ENCODE results near the gene ASCC2.
A peak's percentile ranks its signal among the peaks of the same experiment; 100 is the strongest.

The ASCC2 gene

DNA sequence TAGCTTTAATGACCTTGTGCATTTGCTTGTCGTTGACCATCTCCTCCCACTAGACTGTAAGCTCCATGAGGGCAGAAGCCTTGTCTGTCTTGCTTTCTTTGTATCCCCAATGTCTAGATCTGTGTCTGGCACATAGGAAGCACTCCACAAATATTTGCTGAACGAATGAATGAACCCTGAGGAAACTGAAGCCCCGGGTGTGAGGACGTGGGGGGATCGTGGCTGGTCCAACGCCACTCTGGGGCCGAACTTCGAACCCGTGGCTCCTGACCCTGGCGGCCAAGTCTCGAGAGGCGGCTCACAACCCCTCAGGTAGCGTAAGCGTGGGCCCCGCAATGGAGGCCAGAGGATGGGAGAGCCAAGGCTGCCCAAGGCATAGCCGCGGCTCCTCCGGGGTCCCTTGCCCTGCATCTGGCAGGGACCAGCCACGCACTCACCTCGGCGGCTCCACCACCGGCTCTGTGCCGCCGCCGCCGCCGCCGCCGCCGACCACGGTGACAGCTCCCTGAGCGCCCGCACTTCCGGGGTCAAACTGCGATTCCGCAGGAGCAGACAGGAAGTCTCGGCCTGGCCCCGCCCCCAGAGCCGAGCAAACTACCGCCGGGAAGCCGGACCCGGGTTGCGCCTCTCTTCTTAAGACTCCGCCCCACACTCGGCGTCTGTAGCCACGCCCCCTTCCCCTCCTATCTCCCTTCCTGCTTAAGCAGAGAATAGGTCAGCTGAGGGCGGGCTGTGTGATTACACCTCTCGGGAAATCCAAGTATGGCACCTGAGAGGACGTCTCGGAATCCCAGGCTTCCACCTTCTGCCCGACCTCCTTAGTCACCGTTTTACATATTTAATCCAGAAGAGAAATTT is at the start of gene ASCC2:
Gene ASCC2, minus strand, starts transcription at position 534 of the 858 bp plus-strand sequence. CDS start 5,949 bp downstream, outside the sequence.
- Histone ChIP-seq H2AFZ (ENCODE audit: low read depth, low read length) (peak within 1 kb of the TSS; percentile 94), H3K4me1 (ENCODE audit: insufficient read depth, low read length) (peaks cover 10% of the 10 kb centered on the region), H3K27me3 (ENCODE audit: insufficient read depth, low read length) (no peaks in the 10 kb centered on the region), H3K9me3 (ENCODE audit: low read length) (no peaks in the 10 kb centered on the region), H3K4me3 (ENCODE audit: low read length) (peak within 1 kb of the TSS; percentile 92), H3K36me3 (ENCODE audit: insufficient read depth, low read length) (peaks cover 19% of the 10 kb centered on the region)

DNA sequence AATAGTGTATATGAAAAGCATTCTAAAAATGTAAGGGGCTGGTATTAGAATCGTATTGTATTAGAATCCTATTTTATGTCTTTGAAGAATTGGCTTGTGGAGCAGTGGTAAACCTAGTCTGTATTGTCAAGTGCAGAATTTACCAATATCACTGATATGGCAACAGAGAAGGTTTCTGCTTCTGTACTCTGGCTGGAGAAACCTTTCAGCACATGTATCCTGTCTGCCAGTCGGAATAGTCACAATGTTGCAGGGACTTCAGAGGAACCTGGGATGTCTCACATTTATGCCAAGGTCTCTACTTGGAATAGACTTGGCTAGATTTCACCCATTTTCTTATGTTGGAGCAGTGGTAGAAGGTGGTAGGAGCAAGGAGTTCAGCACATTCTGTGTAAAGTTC is 49.3 kb upstream of the ASCC2 start:
- H3K27me3 ChIP-seq (ENCODE audit: insufficient read depth, low read length), result no peaks in the 10 kb centered on the region
- no peaks in the 10 kb centered on the region for H3K36me3 ChIP-seq (ENCODE audit: insufficient read depth, low read length)
- H2AFZ ChIP-seq (ENCODE audit: low read depth, low read length), result no peak overlapping the region
- no peaks in the 10 kb centered on the region for H3K9me3 ChIP-seq (ENCODE audit: low read length)
- no peak overlapping the region for H3K4me3 ChIP-seq (ENCODE audit: low read length)
- H3K4me1 ChIP-seq (ENCODE audit: insufficient read depth, low read length), result peaks cover 8% of the 10 kb centered on the region

DNA sequence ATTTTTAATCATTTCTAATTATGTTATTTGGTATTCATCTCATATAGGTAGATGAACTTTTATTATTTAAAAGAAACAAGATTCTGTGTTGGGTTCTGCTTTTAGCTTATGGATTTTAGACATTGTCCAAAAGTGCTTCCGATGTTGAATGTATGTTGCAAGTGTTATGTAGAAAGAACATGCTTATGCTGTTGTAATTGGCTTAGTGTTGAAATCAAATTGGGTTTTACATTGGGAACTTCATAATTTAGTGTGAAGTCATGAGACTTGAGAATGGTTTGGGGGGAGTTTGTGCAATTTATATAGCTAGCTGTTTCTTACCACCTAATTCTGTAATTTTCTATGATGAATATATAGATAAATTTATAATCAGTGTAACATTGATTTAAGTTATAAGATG is 48.5 kb upstream of the ASCC2 start:
- Histone ChIP-seq H3K4me3 (ENCODE audit: low read length) (no peak overlapping the region), H3K36me3 (ENCODE audit: insufficient read depth, low read length) (no peaks in the 10 kb centered on the region), H3K27me3 (ENCODE audit: insufficient read depth, low read length) (no peaks in the 10 kb centered on the region), H3K9me3 (ENCODE audit: low read length) (no peaks in the 10 kb centered on the region), H3K4me1 (ENCODE audit: insufficient read depth, low read length) (peaks cover 8% of the 10 kb centered on the region), H2AFZ (ENCODE audit: low read depth, low read length) (no peak overlapping the region)

DNA sequence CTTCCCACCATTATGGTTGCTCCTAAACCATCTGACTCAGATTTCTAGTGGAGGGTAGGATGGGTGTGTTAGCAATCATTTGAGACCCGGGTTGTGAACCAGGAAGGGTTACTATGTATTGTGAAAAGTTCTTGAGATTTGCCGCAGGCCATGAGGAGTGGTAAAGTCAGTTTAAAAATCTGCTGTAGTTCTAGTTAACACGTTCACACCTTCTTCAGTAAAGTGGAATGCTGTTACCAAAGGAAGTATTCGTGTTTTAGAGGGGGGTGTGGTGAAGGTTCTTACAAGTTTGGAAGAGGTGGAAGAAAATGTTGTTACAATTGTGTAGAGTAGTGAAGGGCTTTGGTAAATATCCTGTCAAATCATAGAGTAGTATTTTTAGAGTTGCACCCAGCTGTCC is 47.5 kb upstream of the ASCC2 start:
- H3K9me3 ChIP-seq (ENCODE audit: low read length), result no peaks in the 10 kb centered on the region
- no peak overlapping the region for H3K4me3 ChIP-seq (ENCODE audit: low read length)
- H3K36me3 ChIP-seq (ENCODE audit: insufficient read depth, low read length), result no peaks in the 10 kb centered on the region
- peaks cover 8% of the 10 kb centered on the region for H3K4me1 ChIP-seq (ENCODE audit: insufficient read depth, low read length)
- H3K27me3 ChIP-seq (ENCODE audit: insufficient read depth, low read length), result no peaks in the 10 kb centered on the region
- H2AFZ ChIP-seq (ENCODE audit: low read depth, low read length), result no peak overlapping the region

DNA sequence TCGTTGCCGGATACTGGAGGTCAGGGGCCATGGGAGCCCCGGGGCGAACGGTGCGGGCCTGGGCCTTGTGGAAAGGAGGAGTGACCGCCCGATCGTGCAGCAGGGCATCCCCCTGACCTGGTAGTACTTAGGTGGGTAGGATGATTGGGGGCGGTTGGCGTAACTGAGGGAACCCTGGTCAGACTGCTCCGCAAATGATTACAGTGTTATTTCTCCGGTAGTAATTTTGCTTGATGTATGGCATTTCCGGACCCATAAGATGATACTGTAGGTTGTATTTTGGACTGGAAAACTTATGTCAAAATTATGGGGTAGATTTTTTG is 45.7 kb upstream of the ASCC2 start:
- peak overlapping the region; percentile 76 for H2AFZ ChIP-seq (ENCODE audit: low read depth, low read length)
- peak overlapping the region; percentile 87 for H3K4me3 ChIP-seq (ENCODE audit: low read length)
- H3K36me3 ChIP-seq (ENCODE audit: insufficient read depth, low read length), result no peaks in the 10 kb centered on the region
- H3K9me3 ChIP-seq (ENCODE audit: low read length), result no peaks in the 10 kb centered on the region
- H3K27me3 ChIP-seq (ENCODE audit: insufficient read depth, low read length), result no peaks in the 10 kb centered on the region
- peaks cover 8% of the 10 kb centered on the region for H3K4me1 ChIP-seq (ENCODE audit: insufficient read depth, low read length)

GRCh38 chr22:29883045-29883774 is 45.1 kb upstream of the ASCC2 start, which contains the start of gene MTMR3:
Gene MTMR3 (plus strand): TSS chr22:29883174. CDS start chr22:29971060, 87,886 bp downstream.
- Histone ChIP-seq H3K36me3 (ENCODE audit: insufficient read depth, low read length) (no peaks in the 10 kb centered on the region), H2AFZ (ENCODE audit: low read depth, low read length) (peak within 1 kb of the TSS; percentile 76), H3K9me3 (ENCODE audit: low read length) (no peaks in the 10 kb centered on the region), H3K4me3 (ENCODE audit: low read length) (peak within 1 kb of the TSS; percentile 87), H3K4me1 (ENCODE audit: insufficient read depth, low read length) (peaks cover 8% of the 10 kb centered on the region), H3K27me3 (ENCODE audit: insufficient read depth, low read length) (no peaks in the 10 kb centered on the region)

DNA sequence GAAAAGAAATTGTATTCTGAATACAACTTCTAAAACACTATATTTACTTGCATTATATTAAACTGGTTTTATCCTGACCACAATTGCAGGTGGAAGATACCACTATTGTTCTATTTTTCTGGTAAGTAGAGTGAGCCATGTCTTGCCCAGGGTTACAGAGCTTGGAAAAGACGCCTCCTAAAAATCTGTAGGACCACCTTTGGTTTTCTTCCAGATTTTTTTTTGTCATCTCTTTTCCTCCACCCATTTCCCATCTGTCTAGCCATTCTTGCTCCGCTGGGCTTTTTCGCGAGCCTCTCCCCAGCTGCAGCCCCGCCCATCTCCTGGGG is 44.6 kb upstream of the ASCC2 start:
- Histone ChIP-seq H3K9me3 (ENCODE audit: low read length) (no peaks in the 10 kb centered on the region), H3K4me3 (ENCODE audit: low read length) (peak overlapping the region; percentile 87), H2AFZ (ENCODE audit: low read depth, low read length) (no peak overlapping the region)

DNA sequence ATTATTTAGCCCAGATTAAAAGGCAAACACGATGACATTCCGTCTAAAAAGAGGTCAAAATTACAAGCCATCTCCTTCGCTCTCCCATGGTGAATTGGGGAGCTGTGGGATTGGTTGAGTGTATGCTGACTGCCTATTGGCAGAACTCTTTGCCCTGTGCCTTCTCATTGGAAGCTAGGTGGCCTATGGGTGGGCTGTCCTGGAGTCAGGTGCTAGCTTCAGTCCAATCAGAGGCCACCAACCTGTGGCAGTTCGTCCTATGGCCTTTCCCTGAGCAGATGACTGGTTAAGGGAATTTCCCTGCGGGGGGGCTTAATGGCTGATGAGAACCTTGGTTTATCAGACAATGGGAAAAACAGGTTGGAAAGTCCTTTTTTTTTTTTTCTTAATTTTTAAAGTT is 41.7 kb upstream of the ASCC2 start:
- Histone ChIP-seq H3K4me1 (ENCODE audit: insufficient read depth, low read length) (no peaks in the 10 kb centered on the region), H3K36me3 (ENCODE audit: insufficient read depth, low read length) (no peaks in the 10 kb centered on the region), H2AFZ (ENCODE audit: low read depth, low read length) (no peak overlapping the region), H3K4me3 (ENCODE audit: low read length) (no peak overlapping the region), H3K27me3 (ENCODE audit: insufficient read depth, low read length) (peaks cover 5% of the 10 kb centered on the region), H3K9me3 (ENCODE audit: low read length) (no peaks in the 10 kb centered on the region)

More for the DNA sequence above, 44.6 kb upstream of the ASCC2 start:
- H3K27me3 ChIP-seq (ENCODE audit: insufficient read depth, low read length), result peaks cover 4% of the 10 kb centered on the region
- no peaks in the 10 kb centered on the region for H3K36me3 ChIP-seq (ENCODE audit: insufficient read depth, low read length)
- peaks cover 8% of the 10 kb centered on the region for H3K4me1 ChIP-seq (ENCODE audit: insufficient read depth, low read length)

DNA sequence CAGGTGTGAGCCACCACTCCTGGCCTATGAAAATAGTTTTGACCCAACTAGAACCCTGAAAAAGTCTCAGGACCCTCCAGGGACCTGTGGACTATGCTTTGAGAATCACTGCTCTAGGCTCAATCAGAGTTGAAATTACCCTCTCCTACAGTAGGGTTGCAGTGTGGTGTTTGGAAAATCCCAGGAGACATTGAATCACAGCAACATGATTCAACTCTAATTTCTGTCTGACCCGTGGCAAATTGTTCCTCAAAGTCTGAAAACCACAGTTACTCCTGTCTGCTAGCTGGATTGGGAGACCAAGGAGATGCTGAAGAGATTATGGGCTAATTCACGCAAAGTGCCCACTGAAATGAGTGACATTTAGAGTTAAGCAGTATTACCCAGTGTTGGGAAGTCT is 39.5 kb upstream of the ASCC2 start:
- no peak overlapping the region for H2AFZ ChIP-seq (ENCODE audit: low read depth, low read length)
- peaks cover 5% of the 10 kb centered on the region for H3K27me3 ChIP-seq (ENCODE audit: insufficient read depth, low read length)
- no peak overlapping the region for H3K4me3 ChIP-seq (ENCODE audit: low read length)
- H3K9me3 ChIP-seq (ENCODE audit: low read length), result no peaks in the 10 kb centered on the region
- H3K4me1 ChIP-seq (ENCODE audit: insufficient read depth, low read length), result no peaks in the 10 kb centered on the region
- H3K36me3 ChIP-seq (ENCODE audit: insufficient read depth, low read length), result no peaks in the 10 kb centered on the region

DNA sequence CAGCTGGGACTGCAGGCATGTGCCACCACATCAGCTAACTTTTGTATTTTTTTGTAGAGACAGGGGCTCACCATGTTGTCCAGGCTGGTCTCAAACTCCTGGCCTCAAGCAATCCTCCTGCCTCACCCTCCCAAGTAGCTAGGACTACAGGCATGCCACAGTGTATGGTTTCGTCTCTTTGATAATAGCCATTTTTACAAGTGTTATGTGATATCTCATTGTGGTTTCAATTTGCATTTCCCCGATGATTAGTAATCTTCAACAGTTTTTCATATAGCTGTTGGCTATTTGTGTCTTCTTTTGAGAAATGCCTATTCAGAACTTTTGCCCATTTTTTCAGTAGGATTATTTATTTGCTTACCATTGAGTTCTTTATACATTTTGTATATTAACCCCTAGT is 35.9 kb upstream of the ASCC2 start:
- no peak overlapping the region for H2AFZ ChIP-seq (ENCODE audit: low read depth, low read length)
- no peaks in the 10 kb centered on the region for H3K36me3 ChIP-seq (ENCODE audit: insufficient read depth, low read length)
- H3K27me3 ChIP-seq (ENCODE audit: insufficient read depth, low read length), result peaks cover 5% of the 10 kb centered on the region
- H3K4me3 ChIP-seq (ENCODE audit: low read length), result no peak overlapping the region
- H3K9me3 ChIP-seq (ENCODE audit: low read length), result no peaks in the 10 kb centered on the region
- H3K4me1 ChIP-seq (ENCODE audit: insufficient read depth, low read length), result peaks cover 13% of the 10 kb centered on the region

- Histone ChIP-seq H3K36me3 (ENCODE audit: insufficient read depth, low read length) (no peaks in the 10 kb centered on the region), H3K4me1 (ENCODE audit: insufficient read depth, low read length) (peaks cover 13% of the 10 kb centered on the region), H3K27me3 (ENCODE audit: insufficient read depth, low read length) (peaks cover 4% of the 10 kb centered on the region), H3K9me3 (ENCODE audit: low read length) (no peaks in the 10 kb centered on the region), H2AFZ (ENCODE audit: low read depth, low read length) (no peak overlapping the region), H3K4me3 (ENCODE audit: low read length) (no peak overlapping the region)
Observed at GRCh38 chr22:29872989-29873388, 34.9 kb upstream of the ASCC2 start.

- Histone ChIP-seq H3K9me3 (ENCODE audit: low read length) (no peaks in the 10 kb centered on the region), H2AFZ (ENCODE audit: low read depth, low read length) (peak overlapping the region; percentile 57), H3K4me3 (ENCODE audit: low read length) (no peak overlapping the region), H3K27me3 (ENCODE audit: insufficient read depth, low read length) (no peaks in the 10 kb centered on the region), H3K36me3 (ENCODE audit: insufficient read depth, low read length) (no peaks in the 10 kb centered on the region), H3K4me1 (ENCODE audit: insufficient read depth, low read length) (peaks cover 13% of the 10 kb centered on the region)
Observed at GRCh38 chr22:29872144-29872893, 34.2 kb upstream of the ASCC2 start.

DNA sequence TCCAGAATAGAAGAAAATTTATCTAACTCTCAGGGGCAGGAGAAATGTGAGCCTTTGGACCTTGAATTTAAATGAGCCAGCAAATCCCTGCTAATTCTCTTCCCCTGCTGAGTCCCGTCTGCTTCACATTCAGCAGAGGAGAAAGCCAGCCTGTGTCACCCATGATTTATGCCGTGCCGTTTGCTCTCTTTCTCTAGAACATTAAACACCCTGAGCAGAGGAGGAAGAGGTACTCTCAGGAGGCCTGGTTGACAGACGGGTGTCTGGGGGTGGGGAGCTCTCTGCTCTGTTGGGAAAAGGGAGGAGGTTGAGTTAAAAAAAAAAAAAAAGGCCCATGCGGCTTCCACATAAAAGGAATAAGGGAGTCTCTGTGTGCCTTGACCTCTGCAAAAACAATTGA is 33.6 kb upstream of the ASCC2 start:
- no peaks in the 10 kb centered on the region for H3K9me3 ChIP-seq (ENCODE audit: low read length)
- no peak overlapping the region for H3K4me3 ChIP-seq (ENCODE audit: low read length)
- H3K36me3 ChIP-seq (ENCODE audit: insufficient read depth, low read length), result no peaks in the 10 kb centered on the region
- H3K4me1 ChIP-seq (ENCODE audit: insufficient read depth, low read length), result peaks cover 13% of the 10 kb centered on the region
- peak overlapping the region; percentile 57 for H2AFZ ChIP-seq (ENCODE audit: low read depth, low read length)
- H3K27me3 ChIP-seq (ENCODE audit: insufficient read depth, low read length), result no peaks in the 10 kb centered on the region
